HepG2 (cell line): Measurements from ENCODE around the gene SLC2A11. TPM values are rescaled to one million over a fixed set of nuclear protein-coding genes. Genes with fewer than 3 reads are reported as not detected.

Experiments used
- ATF5 ChIP-seq: sonication (generic); formaldehyde crosslinking; IDR thresholded peaks from 2 replicates; pipeline ENCODE4 v1.4.0; 2020; ENCODE audit warnings: mild to moderate bottlenecking, low read depth, missing genetic modification reagents
- GLI4 ChIP-seq: sonication (generic); formaldehyde crosslinking; IDR thresholded peaks from 2 replicates; pipeline ENCODE4 v1.5.1; 2020; ENCODE audit warnings: missing genetic modification reagents, mild to moderate bottlenecking, moderate library complexity, borderline replicate concordance
- HNF1A ChIP-seq, 2 experiments: sonication (generic) in 1 of 2; formaldehyde crosslinking in 1 of 2; IDR thresholded peaks; 2 replicates each; pipeline versions ENCODE4 v1.4.0 to v1.6.1; 2016 to 2020; ENCODE audit warnings: borderline replicate concordance in 1 of 2, low read depth in 1 of 2, mild to moderate bottlenecking in 1 of 2, missing genetic modification reagents in 1 of 2
- KMT2A ChIP-seq: sonication (generic); formaldehyde crosslinking; IDR thresholded peaks from 2 replicates; pipeline ENCODE4 v1.4.0; 2020; ENCODE audit warnings: missing genetic modification reagents
- MTA1 ChIP-seq: sonication (generic); formaldehyde crosslinking; IDR thresholded peaks from 2 replicates; pipeline ENCODE4 v1.4.0; 2020; ENCODE audit warnings: missing genetic modification reagents, mild to moderate bottlenecking, borderline replicate concordance
- SIN3A ChIP-seq: IDR thresholded peaks from 2 replicates; pipeline ENCODE4 v1.6.1; 2011; ENCODE audit warnings: low read depth, mild to moderate bottlenecking, control low read depth, low read length, borderline replicate concordance
- TCF7L2 ChIP-seq: IDR thresholded peaks from 2 replicates; pipeline ENCODE4 v1.6.1; 2011; ENCODE audit warnings: mild to moderate bottlenecking, low read depth, low read length, moderate library complexity
- TSC22D2 ChIP-seq: sonication (generic); formaldehyde crosslinking; IDR thresholded peaks from 2 replicates; pipeline ENCODE4 v1.5.1; 2020; ENCODE audit warnings: missing genetic modification reagents, mild to moderate bottlenecking, borderline replicate concordance
- ZMAT5 ChIP-seq: sonication (generic); formaldehyde crosslinking; IDR thresholded peaks from 2 replicates; pipeline ENCODE4 v1.5.0; 2020; ENCODE audit warnings: mild to moderate bottlenecking, low read depth, missing genetic modification reagents, borderline replicate concordance
- ZNF142 ChIP-seq: sonication (generic); formaldehyde crosslinking; IDR thresholded peaks from 2 replicates; pipeline ENCODE4 v1.4.0; 2020; ENCODE audit warnings: missing genetic modification reagents
- ZNF501 ChIP-seq: sonication (generic); formaldehyde crosslinking; IDR thresholded peaks from 2 replicates; pipeline ENCODE4 v1.5.1; 2020; ENCODE audit warnings: mild to moderate bottlenecking, moderate library complexity, missing genetic modification reagents
- ZNF563 ChIP-seq: sonication (generic); formaldehyde crosslinking; IDR thresholded peaks from 2 replicates; pipeline ENCODE4 v1.8.0; 2022; ENCODE audit warnings: mild to moderate bottlenecking, moderate library complexity, missing genetic modification reagents
- ZNF567 ChIP-seq: sonication (generic); formaldehyde crosslinking; IDR thresholded peaks from 2 replicates; pipeline ENCODE4 v1.8.1; 2023; ENCODE audit warnings: mild to moderate bottlenecking, missing genetic modification reagents, borderline replicate concordance
- ZNF607 ChIP-seq: sonication (generic); formaldehyde crosslinking; IDR thresholded peaks from 2 replicates; pipeline ENCODE4 v1.5.1; 2020; ENCODE audit warnings: missing genetic modification reagents, mild to moderate bottlenecking, borderline replicate concordance
- ZNF746 ChIP-seq: sonication (generic); formaldehyde crosslinking; IDR thresholded peaks from 2 replicates; pipeline ENCODE4 v1.8.0; 2022; ENCODE audit warnings: mild to moderate bottlenecking, missing genetic modification reagents
- ZNF768 ChIP-seq: sonication (generic); formaldehyde crosslinking; IDR thresholded peaks from 2 replicates; pipeline ENCODE4 v1.4.0; 2020; ENCODE audit warnings: missing genetic modification reagents
- polyA plus RNA-seq, 8 experiments: library from polyadenylated mRNA; depleted of rRNA in 3 of 8; stranded (reverse) in 7 of 8; unstranded in 1 of 8; fragments of >200 nt; fragmentation: Illumina TruSeq in 4 of 8; extraction: Trizol in 4 of 8; gene quantifications; 2 replicates each; pipeline versions ENCODE4 v1.2.1 to v1.2.3, GENCODE V29; 2011 to 2016; ENCODE audit warnings: low read depth in 4 of 8, missing spikeins in 1 of 8, mixed read lengths in 1 of 8; ENCODE audit not compliant: insufficient read depth in 1 of 8
- total RNA-seq, 5 experiments: library from RNA; depleted of rRNA; stranded (reverse); fragments of >200 nt; fragmentation: Illumina TruSeq; extraction: Trizol; gene quantifications; 2 replicates each; pipeline ENCODE4 v1.2.3, GENCODE V29; 2016; ENCODE audit warnings: low read depth in 1 of 5

Gene SLC2A11
- total and polyA plus RNA-seq, 2 of the 13 experiments (the other 11 are each of a cell fraction or from before 2014, with no cell fraction given): 15.2 to 15.4 TPM

- TF ChIP-seq ZNF142 (CRISPR knock-in tag): no peak
- TF ChIP-seq ZNF746 (CRISPR knock-in tag): no peak
- TF ChIP-seq ATF5: 0 out of 2 replicates have a peak, but pooled peaks have one; percentile 6
- TF ChIP-seq ZNF607 (CRISPR knock-in tag): peak; percentile 73; the same call in 1 of the 2 replicates
- TF ChIP-seq ZNF567: no peak
- TF ChIP-seq TSC22D2 (CRISPR knock-in tag): no peak
- no peak for TF ChIP-seq ZNF501 (CRISPR knock-in tag)
- no peak for TF ChIP-seq ZMAT5 (CRISPR knock-in tag)
- peak; percentile 52; the same call in 1 of the 2 replicates for TF ChIP-seq MTA1 (CRISPR knock-in tag)
- TF ChIP-seq HNF1A (IDR thresholded peaks at IDR 0.05; ENCODE audit: low read depth): no peak
- 0 out of 2 replicates have a peak, but pooled peaks have one; percentile 40 for TF ChIP-seq HNF1A (CRISPR knock-in tag; IDR thresholded peaks at IDR 0.05; ENCODE audit: borderline replicate concordance)
- TF ChIP-seq GLI4 (CRISPR knock-in tag): no peak
- no peak for TF ChIP-seq TCF7L2
- TF ChIP-seq ZNF563 (CRISPR knock-in tag): no peak; the same call in 1 of the 2 replicates
- no peak for TF ChIP-seq KMT2A (CRISPR knock-in tag)
- no peak for TF ChIP-seq ZNF768 (CRISPR knock-in tag)
- TF ChIP-seq SIN3A: no peak
Observed at GRCh38 chr22:23856721-23857605, 712 bp upstream of the SLC2A11 start (continued).
